IMR-90 (cell line): ENCODE data around the gene CXADR.

ENCODE experiments used
- RAD21 ChIP-seq: IDR thresholded peaks from 2 replicates; pipeline ENCODE4 v1.6.1; 2012; ENCODE audit warnings: low read length, improper control_type of control experiment
- RFX5 ChIP-seq: IDR thresholded peaks from 2 replicates; pipeline ENCODE4 v1.8.0; 2012; ENCODE audit warnings: low read depth, mild to moderate bottlenecking, low read length, moderate library complexity
- TF ChIP-seq, protein P1 (sequence below): fragments of 150-350 bp; IDR thresholded peaks from 2 replicates; pipeline ENCODE4 v1.6.1; 2016; ENCODE audit warnings: low read depth, mild to moderate bottlenecking, low read length, moderate library complexity, borderline replicate concordance

DNA sequence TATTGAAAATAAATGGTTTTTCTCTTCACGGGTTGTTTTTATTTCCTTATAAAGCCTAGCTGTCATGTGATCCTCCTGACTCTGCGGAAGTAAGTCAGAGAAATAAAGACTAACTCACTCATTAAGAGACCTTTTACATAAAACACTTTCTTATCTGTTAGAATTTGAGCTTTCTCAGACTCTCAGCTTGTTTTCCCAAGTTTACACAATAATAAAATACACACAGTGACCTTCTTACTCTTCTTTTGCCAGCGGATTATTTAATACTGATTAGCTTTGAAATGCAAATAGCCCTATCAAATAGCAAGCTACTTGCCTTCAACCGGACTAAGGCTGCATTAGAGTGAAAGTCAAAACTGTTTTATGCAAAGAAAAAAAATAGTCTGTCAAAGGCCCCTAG is 45.5 kb upstream of the CXADR start:
- TF ChIP-seq RAD21 (no peak), RFX5 (no peak)
- TF ChIP-seq, protein P1, sequence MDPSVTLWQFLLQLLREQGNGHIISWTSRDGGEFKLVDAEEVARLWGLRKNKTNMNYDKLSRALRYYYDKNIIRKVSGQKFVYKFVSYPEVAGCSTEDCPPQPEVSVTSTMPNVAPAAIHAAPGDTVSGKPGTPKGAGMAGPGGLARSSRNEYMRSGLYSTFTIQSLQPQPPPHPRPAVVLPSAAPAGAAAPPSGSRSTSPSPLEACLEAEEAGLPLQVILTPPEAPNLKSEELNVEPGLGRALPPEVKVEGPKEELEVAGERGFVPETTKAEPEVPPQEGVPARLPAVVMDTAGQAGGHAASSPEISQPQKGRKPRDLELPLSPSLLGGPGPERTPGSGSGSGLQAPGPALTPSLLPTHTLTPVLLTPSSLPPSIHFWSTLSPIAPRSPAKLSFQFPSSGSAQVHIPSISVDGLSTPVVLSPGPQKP: no peak
